Adrenal gland (tissue), 5 donors: ENCODE measurements around the gene AGAP1.

Experiments
- CTCF ChIP-seq, 6 experiments: fragments of 450-650 bp in 4 of 6; fragments of 200-600 bp in 2 of 6; sonication (generic) in 1 of 6; IDR thresholded peaks; 1 replicate in 5 of 6; 2 replicates in 1 of 6; pipeline versions ENCODE4 v1.5.1 to v1.8.0; 2016 to 2021; ENCODE audit warnings: antibody characterized with exemption in 6 of 6, mild to moderate bottlenecking in 2 of 6, moderate library complexity in 1 of 6
- POLR2A ChIP-seq, 2 donors: fragments of 450-650 bp; IDR thresholded peaks; one replicate each; pipeline ENCODE4 v1.6.1; 2017; ENCODE audit warnings: antibody characterized with exemption in 2 of 2, mild to moderate bottlenecking in 2 of 2, moderate library complexity in 1 of 2
- donor health status: DM: no; HTN: no; CAD: no.

GRCh38 chr2:236133410-236134012 lies 639.7 kb downstream of the AGAP1 start:
- TF ChIP-seq CTCF (IDR thresholded peaks at IDR 0.05): no peak
- no peak for TF ChIP-seq POLR2A (IDR thresholded peaks at IDR 0.05)
